ENCODE results near the gene PDXK. TPM values are rescaled to one million over a fixed set of nuclear protein-coding genes. Genes with fewer than 3 reads are reported as not detected.
A peak's percentile ranks its signal among the peaks of the same experiment; 100 is the strongest.

PDXK gene
- polyA plus RNA-seq, 3 donors = 128 to 214 (median 210) TPM

DNA sequence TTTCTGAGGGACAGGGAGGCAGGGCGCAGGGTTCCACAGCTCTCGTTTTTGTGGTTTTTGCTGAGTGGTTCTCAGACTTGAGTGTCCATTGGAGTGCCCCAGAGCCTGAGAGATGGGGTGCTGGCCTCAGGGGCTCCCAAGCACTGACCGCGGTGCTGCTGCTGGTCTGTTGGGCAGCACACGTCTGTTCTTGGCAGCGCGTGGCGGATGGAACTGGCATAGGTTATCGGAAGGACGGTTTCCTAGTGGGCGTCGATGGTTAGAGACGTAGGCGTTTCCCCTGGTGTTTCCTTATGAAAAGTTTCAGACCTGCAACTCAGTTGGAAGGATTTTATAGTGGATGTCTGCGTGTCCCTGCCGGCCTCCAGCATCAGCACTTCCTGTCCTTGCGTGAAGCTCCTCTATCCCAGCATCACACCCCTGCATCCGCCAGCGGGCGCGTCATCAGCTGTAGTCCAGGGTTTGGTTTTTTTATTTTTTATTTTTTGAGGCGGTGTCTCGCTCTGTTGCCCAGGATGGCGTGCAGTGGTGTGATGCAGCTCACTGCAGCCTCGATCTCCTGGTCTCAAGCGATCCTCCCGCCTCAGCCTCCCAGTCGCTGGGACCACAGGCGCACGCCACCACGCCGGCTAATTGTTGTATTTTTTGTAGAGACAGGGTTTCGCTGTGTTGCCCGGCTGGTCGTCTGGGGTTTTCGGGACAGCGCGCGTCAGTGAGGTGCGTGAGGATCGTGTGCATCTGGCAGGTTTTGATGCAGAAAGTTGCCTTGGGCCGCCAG lies 82.3 kb downstream of the PDXK start:
- H3K36me3 Mint-ChIP-seq = peaks cover 52 to 75% of the 10 kb centered on the region in 2 donors
- intact Hi-C loops (cut with micrococcal nuclease) = no loop called here
- no peak overlapping the region for H3K4me2 ChIP-seq (replicated peaks; ENCODE audit: extremely low read depth, low read length, poor library complexity, severe bottlenecking)
- no peak overlapping the region for H3K4me3 ChIP-seq (replicated peaks in 1 of 3; ENCODE audit: low read depth in 2 of 3, low read length in 3 of 3)
- H3K4me1 ChIP-seq (ENCODE audit: control insufficient read depth in 1 of 2, insufficient read depth in 2 of 2, low read length in 2 of 2) = peaks cover 26 to 29% of the 10 kb centered on the region in 2 donors
- peaks cover 0 to 3% (median 0%) of the 10 kb centered on the region in 7 donors for H3K9me3 Mint-ChIP-seq
- 97% methylated on average over 34 of the region's 42 CpGs for WGBS (ENCODE audit: insufficient coverage)
- peaks cover 0 to 6% (median 4%) of the 10 kb centered on the region in 3 donors for H3K27me3 Mint-ChIP-seq (ENCODE audit: low read depth in 3 of 3)
- no peaks in the 10 kb centered on the region for H3K9me3 ChIP-seq (replicated peaks in 1 of 2; ENCODE audit: control insufficient read depth in 1 of 2, insufficient read depth in 1 of 2, low read length in 2 of 2)
- H3K79me2 ChIP-seq (ENCODE audit: insufficient read depth, low read length) = peaks cover 12% of the 10 kb centered on the region
- H4K20me1 ChIP-seq (ENCODE audit: insufficient read depth, low read length) = peaks cover 79% of the 10 kb centered on the region
- H3K9ac ChIP-seq (ENCODE audit: insufficient read depth, low read length, poor library complexity, severe bottlenecking) = no peak overlapping the region
- TF ChIP-seq, protein P1, sequence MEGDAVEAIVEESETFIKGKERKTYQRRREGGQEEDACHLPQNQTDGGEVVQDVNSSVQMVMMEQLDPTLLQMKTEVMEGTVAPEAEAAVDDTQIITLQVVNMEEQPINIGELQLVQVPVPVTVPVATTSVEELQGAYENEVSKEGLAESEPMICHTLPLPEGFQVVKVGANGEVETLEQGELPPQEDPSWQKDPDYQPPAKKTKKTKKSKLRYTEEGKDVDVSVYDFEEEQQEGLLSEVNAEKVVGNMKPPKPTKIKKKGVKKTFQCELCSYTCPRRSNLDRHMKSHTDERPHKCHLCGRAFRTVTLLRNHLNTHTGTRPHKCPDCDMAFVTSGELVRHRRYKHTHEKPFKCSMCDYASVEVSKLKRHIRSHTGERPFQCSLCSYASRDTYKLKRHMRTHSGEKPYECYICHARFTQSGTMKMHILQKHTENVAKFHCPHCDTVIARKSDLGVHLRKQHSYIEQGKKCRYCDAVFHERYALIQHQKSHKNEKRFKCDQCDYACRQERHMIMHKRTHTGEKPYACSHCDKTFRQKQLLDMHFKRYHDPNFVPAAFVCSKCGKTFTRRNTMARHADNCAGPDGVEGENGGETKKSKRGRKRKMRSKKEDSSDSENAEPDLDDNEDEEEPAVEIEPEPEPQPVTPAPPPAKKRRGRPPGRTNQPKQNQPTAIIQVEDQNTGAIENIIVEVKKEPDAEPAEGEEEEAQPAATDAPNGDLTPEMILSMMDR (IDR thresholded peaks at IDR 0.05) = no peak
- H3K27ac Mint-ChIP-seq = peak overlapping the region in 2 of 7 donors; percentile 51 to 60
- H3K27me3 ChIP-seq (ENCODE audit: control insufficient read depth in 2 of 2, insufficient read depth in 2 of 2, low read length in 2 of 2) = no peaks in the 10 kb centered on the region
- peaks cover 31 to 43% of the 10 kb centered on the region in 2 donors for H3K36me3 ChIP-seq (replicated peaks in 1 of 2; ENCODE audit: control insufficient read depth in 1 of 2, insufficient read depth in 2 of 2, low read length in 2 of 2)
- peaks cover 30% of the 10 kb centered on the region for H3K4me1 Mint-ChIP-seq
- H2AFZ ChIP-seq (ENCODE audit: insufficient read depth, low read depth, low read length, poor library complexity, severe bottlenecking) = no peak overlapping the region
- H3K27ac ChIP-seq (ENCODE audit: low read depth in 1 of 2, low read length in 2 of 2) = no peak overlapping the region
- no peak overlapping the region for H3K4me3 Mint-ChIP-seq
- no peak for DNase-seq

- Histone ChIP-seq H3K4me1 (ENCODE audit: control insufficient read depth in 1 of 2, insufficient read depth in 2 of 2, low read length in 2 of 2) (peaks cover 42 to 43% of the 10 kb centered on the region in 2 donors), H3K9me3 (replicated peaks in 1 of 2; ENCODE audit: control insufficient read depth in 1 of 2, insufficient read depth in 1 of 2, low read length in 2 of 2) (no peaks in the 10 kb centered on the region), H3K27ac (ENCODE audit: low read depth in 1 of 2, low read length in 2 of 2) (peak overlapping the region; percentile 91), H2AFZ (ENCODE audit: insufficient read depth, low read depth, low read length, poor library complexity, severe bottlenecking) (no peak overlapping the region), H3K4me3 (replicated peaks in 1 of 3; ENCODE audit: low read depth in 2 of 3, low read length in 3 of 3) (no peak overlapping the region), H3K36me3 (replicated peaks in 1 of 2; ENCODE audit: control insufficient read depth in 1 of 2, insufficient read depth in 2 of 2, low read length in 2 of 2) (peaks cover 26 to 41% of the 10 kb centered on the region in 2 donors), H3K9ac (ENCODE audit: insufficient read depth, low read length, poor library complexity, severe bottlenecking) (no peak overlapping the region), H4K20me1 (ENCODE audit: insufficient read depth, low read length) (peaks cover 81% of the 10 kb centered on the region), H3K4me2 (replicated peaks; ENCODE audit: extremely low read depth, low read length, poor library complexity, severe bottlenecking) (no peak overlapping the region), H3K79me2 (ENCODE audit: insufficient read depth, low read length) (peaks cover 22% of the 10 kb centered on the region), H3K27me3 (ENCODE audit: control insufficient read depth in 2 of 2, insufficient read depth in 2 of 2, low read length in 2 of 2) (no peaks in the 10 kb centered on the region)
- no peak for DNase-seq
- Mint-ChIP-seq H3K27me3 (ENCODE audit: low read depth in 3 of 3) (peaks cover 0 to 6% (median 4%) of the 10 kb centered on the region in 3 donors), H3K36me3 (peaks cover 43 to 76% of the 10 kb centered on the region in 2 donors), H3K27ac (peak overlapping the region in 6 of 7 donors; percentile 4 to 81 (median 72)), H3K9me3 (no peaks in the 10 kb centered on the region), H3K4me3 (peak overlapping the region in 1 of 2 donors; percentile 31), H3K4me1 (peaks cover 46% of the 10 kb centered on the region)
- TF ChIP-seq, protein P1 (IDR thresholded peaks at IDR 0.05) = no peak
- WGBS (ENCODE audit: insufficient coverage) = 98% methylated on average over 11 of the region's 14 CpGs
- intact Hi-C loops (cut with micrococcal nuclease) = no loop called here
Measured at GRCh38 chr21:43802713-43803313, 83.9 kb downstream of the PDXK start.

Data from CD14-positive monocyte (primary cell).